IMR-90 (cell line): Measurements from ENCODE around the gene SLC25A22. TPM values are rescaled to one million over a fixed set of nuclear protein-coding genes. Genes with fewer than 3 reads are reported as not detected.
A peak's percentile ranks its signal among the peaks of the same experiment; 100 is the strongest.

Experiments used
- ATAC-seq: fragments of 200-7000 bp; cut with Tn5 transposase; 2 replicates; pipeline ENCODE4 v1.9.1; 2020; ENCODE audit warnings: low read depth, mild to moderate bottlenecking, moderate library complexity
- BruUV-seq: library from RNA; stranded (reverse); fragments of 400-500 nt; replicated peaks from 2 replicates; lab custom pipeline; 2021; lab: Mats Ljungman, UMichigan
- CTCF ChIA-PET: fragments of 300-600 bp; formaldehyde crosslinking; extraction: SDS; loops from one replicate; lab custom pipeline; 2021; ENCODE audit warnings: antibody characterized with exemption; lab: Yijun Ruan, JAX
- POLR2A ChIA-PET: fragments of 300-600 bp; sonication (Branson Sonifier 250); formaldehyde crosslinking; loops from one replicate; lab custom pipeline; 2022; ENCODE audit warnings: antibody characterized with exemption; ENCODE audit not compliant: unreplicated experiment; lab: Charles Lee
- DNase-seq: peaks from one replicate; pipeline ENCODE4 v3.0.0; 2013
- H2AFZ ChIP-seq: replicated peaks from 2 replicates; pipeline ENCODE3; 2013; ENCODE audit warnings: low read length, mild to moderate bottlenecking; ENCODE audit not compliant: poor library complexity
- H2AK5ac ChIP-seq: 2 replicates; pipeline ENCODE4 v1.6.1; 2013; ENCODE audit warnings: low read depth, low read length, inconsistent platforms
- H2AK9ac ChIP-seq: replicated peaks from 2 replicates; pipeline ENCODE3; 2013; ENCODE audit warnings: mild to moderate bottlenecking, low read depth, low read length, moderate library complexity; ENCODE audit not compliant: poor library complexity
- H2BK120ac ChIP-seq: 2 replicates; pipeline ENCODE4 v1.6.1; 2013; ENCODE audit warnings: low read depth, low read length, inconsistent platforms
- H2BK15ac ChIP-seq: 3 replicates; pipeline ENCODE4 v1.6.1; 2013; ENCODE audit warnings: low read depth, low read length, inconsistent platforms
- H2BK20ac ChIP-seq: 2 replicates; pipeline ENCODE4 v1.6.1; 2013; ENCODE audit warnings: low read depth, mild to moderate bottlenecking, inconsistent platforms, low read length, moderate library complexity
- H2BK5ac ChIP-seq: 2 replicates; pipeline ENCODE4 v1.6.1; 2013; ENCODE audit warnings: mild to moderate bottlenecking, low read depth, low read length, inconsistent platforms; ENCODE audit not compliant: poor library complexity, severe bottlenecking
- H3K14ac ChIP-seq: replicated peaks from 2 replicates; pipeline ENCODE4 v1.6.1; 2013; ENCODE audit warnings: low read depth, low read length, inconsistent platforms
- H3K18ac ChIP-seq: 2 replicates; pipeline ENCODE4 v1.6.1; 2013; ENCODE audit warnings: low read depth, low read length, control low read depth
- H3K23ac ChIP-seq: 2 replicates; pipeline ENCODE4 v1.6.1; 2013; ENCODE audit warnings: low read depth, low read length, inconsistent platforms
- H3K27ac ChIP-seq: 2 replicates; pipeline ENCODE4 v1.5.1; 2013; ENCODE audit warnings: mild to moderate bottlenecking, control low read depth, low read length; ENCODE audit not compliant: insufficient read depth
- H3K27me3 ChIP-seq: 2 replicates; pipeline ENCODE4 v1.6.1; 2013; ENCODE audit warnings: low read length; ENCODE audit not compliant: control insufficient read depth, insufficient read depth
- H3K36me3 ChIP-seq: 2 replicates; pipeline ENCODE4 v1.6.1; 2013; ENCODE audit warnings: low read length, mixed read lengths; ENCODE audit not compliant: control insufficient read depth, insufficient read depth
- H3K4ac ChIP-seq: 2 replicates; pipeline ENCODE4 v1.6.1; 2013; ENCODE audit warnings: low read depth, low read length, inconsistent platforms
- H3K4me1 ChIP-seq: 2 replicates; pipeline ENCODE4 v1.6.1; 2013; ENCODE audit warnings: low read length, mixed read lengths; ENCODE audit not compliant: control insufficient read depth, insufficient read depth
- H3K4me2 ChIP-seq: 2 replicates; pipeline ENCODE4 v1.6.1; 2013; ENCODE audit warnings: low read depth, mild to moderate bottlenecking, control low read depth, low read length, moderate library complexity
- H3K4me3 ChIP-seq: 2 replicates; pipeline ENCODE4 v1.5.1; 2013; ENCODE audit warnings: low read depth, mild to moderate bottlenecking, control low read depth, low read length, moderate library complexity; ENCODE audit not compliant: insufficient read depth
- H3K56ac ChIP-seq: 2 replicates; pipeline ENCODE4 v1.6.1; 2013; ENCODE audit warnings: low read length, inconsistent platforms; ENCODE audit not compliant: insufficient read depth; ENCODE audit errors: extremely low read depth
- H3K79me1 ChIP-seq, 2 experiments: 2 replicates each; pipeline ENCODE4 v1.6.1; 2013; ENCODE audit warnings: low read length in 2 of 2, inconsistent platforms in 1 of 2, low read depth in 1 of 2
- H3K9ac ChIP-seq: 2 replicates; pipeline ENCODE4 v1.6.1; 2013; ENCODE audit warnings: low read depth, low read length, control low read depth
- H3K9me1 ChIP-seq: 2 replicates; pipeline ENCODE4 v1.6.1; 2013; ENCODE audit warnings: low read length, inconsistent platforms; ENCODE audit not compliant: insufficient read depth
- H3K9me3 ChIP-seq: 2 replicates; pipeline ENCODE4 v1.6.1; 2013; ENCODE audit warnings: low read length; ENCODE audit not compliant: control insufficient read depth, insufficient read depth
- H4K20me1 ChIP-seq: 2 replicates; pipeline ENCODE4 v1.6.1; 2013; ENCODE audit warnings: low read length, inconsistent platforms; ENCODE audit not compliant: insufficient read depth
- H4K5ac ChIP-seq: 2 replicates; pipeline ENCODE4 v1.6.1; 2013; ENCODE audit warnings: mild to moderate bottlenecking, low read depth, low read length, control low read depth
- H4K8ac ChIP-seq, 2 experiments: 2 replicates each; pipeline ENCODE4 v1.6.1; 2013; ENCODE audit warnings: low read depth in 2 of 2, low read length in 2 of 2, control low read depth in 1 of 2, inconsistent platforms in 1 of 2
- H4K91ac ChIP-seq: 2 replicates; pipeline ENCODE4 v1.6.1; 2013; ENCODE audit warnings: low read depth, low read length, inconsistent platforms; ENCODE audit not compliant: insufficient read depth
- BHLHE40 ChIP-seq: fragments of 150-350 bp; IDR thresholded peaks from 2 replicates; pipeline ENCODE4 v1.6.1; 2016; ENCODE audit warnings: mild to moderate bottlenecking, low read depth, low read length
- CTCF ChIP-seq: conservative IDR thresholded peaks from 2 replicates; pipeline ENCODE4 v1.5.1; 2012; ENCODE audit warnings: mild to moderate bottlenecking, low read depth, low read length, improper control_type of control experiment
- FOS ChIP-seq: fragments of 150-350 bp; IDR thresholded peaks from 2 replicates; pipeline ENCODE4 v1.6.1; 2016; ENCODE audit warnings: low read depth, low read length
- MAFK ChIP-seq: IDR thresholded peaks from 2 replicates; pipeline ENCODE4 v1.6.1; 2012; ENCODE audit warnings: low read depth, low read length, improper control_type of control experiment
- MAZ ChIP-seq: IDR thresholded peaks from 2 replicates; pipeline ENCODE4 v1.6.1; 2012; ENCODE audit warnings: low read depth, mild to moderate bottlenecking, low read length, improper control_type of control experiment, moderate library complexity, borderline replicate concordance
- MXI1 ChIP-seq: IDR thresholded peaks from 2 replicates; pipeline ENCODE4 v1.6.1; 2012; ENCODE audit warnings: low read depth, mild to moderate bottlenecking, low read length, moderate library complexity, borderline replicate concordance
- NFE2L2 ChIP-seq: fragments of 150-350 bp; IDR thresholded peaks from 2 replicates; pipeline ENCODE4 v1.6.1; 2016; ENCODE audit warnings: low read depth, mild to moderate bottlenecking, low read length
- POLR2A ChIP-seq: IDR thresholded peaks from 2 replicates; pipeline ENCODE4 v1.6.1; 2012; ENCODE audit warnings: mild to moderate bottlenecking, low read depth, low read length
- RCOR1 ChIP-seq: IDR thresholded peaks from 2 replicates; pipeline ENCODE4 v1.6.1; 2012; ENCODE audit warnings: mild to moderate bottlenecking, low read length, improper control_type of control experiment; ENCODE audit not compliant: insufficient replicate concordance
- SMC3 ChIP-seq: fragments of 150-350 bp; IDR thresholded peaks from 2 replicates; pipeline ENCODE4 v1.6.1; 2016; ENCODE audit warnings: low read depth, mild to moderate bottlenecking, antibody characterized with exemption, low read length, moderate library complexity
- USF2 ChIP-seq: fragments of 150-350 bp; IDR thresholded peaks from 2 replicates; pipeline ENCODE4 v1.6.1; 2017; ENCODE audit warnings: mild to moderate bottlenecking, antibody characterized with exemption, low read length, low read depth
- WGBS, 2 experiments: methylation state at CpG; one replicate each; pipeline versions ENCODE4 v1.1.5 to v1.1.7; 2013; ENCODE audit warnings: missing lambda C conversion rate in 2 of 2; ENCODE audit not compliant: insufficient read length in 1 of 2; ENCODE audit errors: extremely low coverage in 2 of 2; 5-methylcytosine and 5-hydroxymethylcytosine counted together
- dilution Hi-C: fragments of 300-500 bp; cut with HindIII; formaldehyde crosslinking; loops from one replicate; pipeline ENCODE4 v1.14.3; 2018; ENCODE audit warnings: low sequenced_read_pairs; ENCODE audit not compliant: unreplicated experiment
- in situ Hi-C: fragments of 300-500 bp; cut with MboI; formaldehyde crosslinking; loops from 3 replicates; pipeline ENCODE4 v1.14.3; 2019; ENCODE audit warnings: low sequenced_read_pairs, inconsistent platforms, mixed read lengths
- intact Hi-C: fragments of 100-400 bp; cut with micrococcal nuclease; formaldehyde crosslinking; loops from 2 replicates; pipeline ENCODE4 v1.10.0; 2022
- polyA plus RNA-seq, 3 experiments: library from polyadenylated mRNA; depleted of rRNA; stranded (reverse); fragments of >200 nt; gene quantifications; 2 replicates each; pipeline ENCODE4 v1.2.3, GENCODE V29; 2012; ENCODE audit warnings: low replicate concordance in 1 of 3
- total RNA-seq: library from RNA; depleted of rRNA; stranded (reverse); fragments of >200 nt; gene quantifications from 2 replicates; pipeline ENCODE4 v1.2.3, GENCODE V29; 2012

Gene SLC25A22
- total and polyA plus RNA-seq, 2 of the 4 experiments (the other 2 are of a cell fraction): 8.2 to 41.3 TPM

GRCh38 chr11:799641-800316, 1.7 kb upstream of the SLC25A22 start:
- H3K23ac ChIP-seq: no peak overlapping the region
- H2BK120ac ChIP-seq: no peak overlapping the region
- no peak overlapping the region for H3K18ac ChIP-seq
- intact Hi-C loops: no loop called here
- H2BK5ac ChIP-seq: no peak overlapping the region
- no peak overlapping the region for H3K27ac ChIP-seq
- DNase-seq (no peak), ATAC-seq (no peak)
- peaks cover 26% of the 10 kb centered on the region for H3K4me1 ChIP-seq
- no peaks in the 10 kb centered on the region for H3K27me3 ChIP-seq
- H3K79me1 ChIP-seq: peaks cover 2 to 40% of the 10 kb centered on the region in 2 experiments; a peak in 3 of 4 replicates
- no peak overlapping the region for H4K8ac ChIP-seq
- peak overlapping the region; percentile 28 for H2AK9ac ChIP-seq
- BruUV-seq: no TSS peak
- in situ Hi-C loops: no loop called here
- ChIA-PET POLR2A (no interaction called here), CTCF (no interaction called here)
- 93% methylated on average over 18 of the region's 32 CpGs; no CpG with 5 or more reads in 1 of the 2 experiments for WGBS, 2 experiments
- no peak overlapping the region for H3K14ac ChIP-seq
- no peak overlapping the region for H2BK15ac ChIP-seq
- no peaks in the 10 kb centered on the region for H3K9me3 ChIP-seq
- dilution Hi-C loops: no loop called here
- no peak overlapping the region for H4K5ac ChIP-seq
- H4K20me1 ChIP-seq: peaks cover 18% of the 10 kb centered on the region
- H2BK20ac ChIP-seq: no peak overlapping the region
- no peak overlapping the region for H3K56ac ChIP-seq
- no peak overlapping the region for H3K4ac ChIP-seq
- peaks cover 27% of the 10 kb centered on the region for H3K36me3 ChIP-seq
- H3K9ac ChIP-seq: no peak overlapping the region
- no peak overlapping the region for H4K91ac ChIP-seq
- TF ChIP-seq FOS: no peak
- TF ChIP-seq POLR2A: no peak
- no peak for TF ChIP-seq MAZ
- no peak for TF ChIP-seq SMC3
- TF ChIP-seq CTCF: no peak
- TF ChIP-seq BHLHE40: no peak
- TF ChIP-seq NFE2L2: no peak
- TF ChIP-seq RCOR1: no peak
- TF ChIP-seq MXI1: no peak
- no peak for TF ChIP-seq MAFK
- TF ChIP-seq USF2: no peak
- H3K9me1 ChIP-seq: peaks cover 4% of the 10 kb centered on the region; the same call in 1 of the 2 replicates
- H2AK5ac ChIP-seq: no peak overlapping the region
- no peak overlapping the region for H3K4me3 ChIP-seq
- peak overlapping the region; percentile 6 for H2AFZ ChIP-seq
- no peak overlapping the region for H3K4me2 ChIP-seq
